Liver (tissue), 9 donors: ENCODE measurements around the gene TENT5C. TPM values are rescaled to one million over a fixed set of nuclear protein-coding genes. Genes with fewer than 3 reads are reported as not detected.

Experiments used
- DNase-seq: peaks from one replicate; pipeline ENCODE4 v3.0.0-alpha.2; 2017; ENCODE audit warnings: low spot score
- H3K27ac ChIP-seq, 2 donors: one replicate each; pipeline ENCODE4 v1.7.0; 2013; ENCODE audit warnings: inconsistent platforms in 2 of 2, low read length in 2 of 2, control low read depth in 1 of 2, low read depth in 1 of 2, mild to moderate bottlenecking in 1 of 2
- H3K27me3 ChIP-seq, 4 donors: one replicate each; pipeline versions ENCODE4 v1.6.1 to v1.7.0; 2013; ENCODE audit warnings: low read length in 3 of 4, inconsistent platforms in 1 of 4, mild to moderate bottlenecking in 1 of 4, moderate library complexity in 1 of 4; ENCODE audit not compliant: control insufficient read depth in 4 of 4, insufficient read depth in 4 of 4
- H3K36me3 ChIP-seq, 4 donors: one replicate each; pipeline versions ENCODE4 v1.6.1 to v1.7.0; 2013; ENCODE audit warnings: low read length in 3 of 4, mild to moderate bottlenecking in 3 of 4, low read depth in 1 of 4, moderate library complexity in 1 of 4; ENCODE audit not compliant: control insufficient read depth in 4 of 4, insufficient read depth in 3 of 4
- H3K4me1 ChIP-seq, 4 donors: one replicate each; pipeline versions ENCODE4 v1.6.1 to v1.7.0; 2013; ENCODE audit warnings: low read length in 3 of 4, mild to moderate bottlenecking in 3 of 4, moderate library complexity in 1 of 4; ENCODE audit not compliant: control insufficient read depth in 4 of 4, insufficient read depth in 4 of 4
- H3K4me3 ChIP-seq, 3 donors: one replicate each; pipeline versions ENCODE4 v1.6.1 to v1.7.0; 2013; ENCODE audit warnings: low read length in 3 of 3, control low read depth in 1 of 3, low read depth in 1 of 3, mild to moderate bottlenecking in 1 of 3
- H3K9ac ChIP-seq, 2 donors: one replicate each; pipeline ENCODE4 v1.7.0; 2013; ENCODE audit warnings: low read length in 2 of 2, mild to moderate bottlenecking in 2 of 2, moderate library complexity in 2 of 2, control low read depth in 1 of 2, low read depth in 1 of 2
- H3K9me3 ChIP-seq, 4 donors: one replicate each; pipeline versions ENCODE4 v1.6.1 to v1.7.0; 2013; ENCODE audit warnings: low read length in 3 of 4; ENCODE audit not compliant: control insufficient read depth in 4 of 4
- EGR1 ChIP-seq, 2 donors: IDR thresholded peaks; 2 replicates each; pipeline ENCODE4 v1.6.1; 2016 to 2018; ENCODE audit warnings: antibody characterized with exemption in 2 of 2, low read depth in 2 of 2
- FOXA1 ChIP-seq: IDR thresholded peaks from 2 replicates; pipeline ENCODE4 v1.6.1; 2016; ENCODE audit warnings: antibody characterized with exemption
- FOXA2 ChIP-seq: IDR thresholded peaks from 2 replicates; pipeline ENCODE4 v1.6.1; 2016; ENCODE audit warnings: antibody characterized with exemption
- GABPA ChIP-seq, 2 donors: IDR thresholded peaks in 1 of 2; conservative IDR thresholded peaks in 1 of 2; 2 replicates each; pipeline ENCODE4 v1.6.1; 2016; ENCODE audit warnings: antibody characterized with exemption in 2 of 2, mild to moderate bottlenecking in 1 of 2, moderate library complexity in 1 of 2
- HNF4A ChIP-seq, 2 donors: conservative IDR thresholded peaks; 2 replicates each; pipeline ENCODE4 v1.6.1; 2016; ENCODE audit warnings: antibody characterized with exemption in 2 of 2, mild to moderate bottlenecking in 2 of 2
- HNF4G ChIP-seq: IDR thresholded peaks from 2 replicates; pipeline ENCODE4 v1.6.1; 2016; ENCODE audit warnings: antibody characterized with exemption
- JUND ChIP-seq, 2 donors: IDR thresholded peaks; 2 replicates each; pipeline ENCODE4 v1.6.1; 2016; ENCODE audit warnings: antibody characterized with exemption in 2 of 2
- MAX ChIP-seq: IDR thresholded peaks from 2 replicates; pipeline ENCODE4 v1.6.1; 2016; ENCODE audit warnings: antibody characterized with exemption
- NR2F2 ChIP-seq: IDR thresholded peaks from 2 replicates; pipeline ENCODE4 v1.6.1; 2016; ENCODE audit warnings: antibody characterized with exemption
- RAD21 ChIP-seq, 2 donors: IDR thresholded peaks; 2 replicates each; pipeline ENCODE4 v1.6.1; 2016; ENCODE audit warnings: antibody characterized with exemption in 2 of 2, mild to moderate bottlenecking in 2 of 2
- RXRA ChIP-seq, 2 donors: IDR thresholded peaks; 2 replicates each; pipeline ENCODE4 v1.6.1; 2017 to 2018; ENCODE audit warnings: antibody characterized with exemption in 2 of 2, mild to moderate bottlenecking in 1 of 2
- SP1 ChIP-seq: IDR thresholded peaks from 2 replicates; pipeline ENCODE4 v1.6.1; 2018; ENCODE audit warnings: antibody characterized with exemption, mild to moderate bottlenecking
- TAF1 ChIP-seq: conservative IDR thresholded peaks from 2 replicates; pipeline ENCODE4 v1.6.1; 2016; ENCODE audit warnings: antibody characterized with exemption, mild to moderate bottlenecking
- YY1 ChIP-seq: IDR thresholded peaks from 2 replicates; pipeline ENCODE4 v1.6.1; 2016; ENCODE audit warnings: antibody characterized with exemption, mild to moderate bottlenecking
- WGBS: extraction: QIAGEN DNeasy Blood & Tissue Kit; methylation state at CpG from one replicate; pipeline ENCODE4 v1.1.7; 2013; 5-methylcytosine and 5-hydroxymethylcytosine counted together
- polyA plus RNA-seq, 2 donors: library from polyadenylated mRNA; stranded (reverse) in 1 of 2; unstranded in 1 of 2; fragments of 200-250 nt in 1 of 2; fragments of >200 nt in 1 of 2; fragmentation: Nextera tagmentation in 1 of 2; extraction: Ambion mirVana in 1 of 2; gene quantifications; one replicate each; pipeline versions ENCODE4 v1.2.1 to v1.2.3, GENCODE V29; 2013 to 2015
- total RNA-seq, 2 donors: library from RNA; depleted of rRNA; stranded (reverse); fragments of >200 nt; gene quantifications; one replicate each; pipeline ENCODE4 v1.2.3, GENCODE V29; 2014
- TF ChIP-seq, protein P1 (sequence below): fragments of 150-350 bp; IDR thresholded peaks from 2 replicates; pipeline ENCODE4 v1.5.1; 2017; ENCODE audit warnings: improper control_type of control experiment, low read depth, low read length; ENCODE audit not compliant: missing input control
- TF ChIP-seq, protein P2 (sequence below): IDR thresholded peaks from 2 replicates; pipeline ENCODE4 v1.6.1; 2016; ENCODE audit warnings: antibody characterized with exemption
- TF ChIP-seq, protein P3 (sequence below): IDR thresholded peaks from 2 replicates; pipeline ENCODE4 v1.6.1; 2016; ENCODE audit warnings: antibody characterized with exemption
- TF ChIP-seq, protein P4 (sequence below): IDR thresholded peaks from 2 replicates; pipeline ENCODE4 v1.6.1; 2016; ENCODE audit warnings: antibody characterized with exemption, mild to moderate bottlenecking
- donor health status: healthy.
- donor health status: healthy.
- donor health status: healthy.
- donor health status: healthy.
- donor health status: healthy.

Gene TENT5C
- total and polyA plus RNA-seq, 4 donors: 1.1 to 200 (median 4.8) TPM

DNA sequence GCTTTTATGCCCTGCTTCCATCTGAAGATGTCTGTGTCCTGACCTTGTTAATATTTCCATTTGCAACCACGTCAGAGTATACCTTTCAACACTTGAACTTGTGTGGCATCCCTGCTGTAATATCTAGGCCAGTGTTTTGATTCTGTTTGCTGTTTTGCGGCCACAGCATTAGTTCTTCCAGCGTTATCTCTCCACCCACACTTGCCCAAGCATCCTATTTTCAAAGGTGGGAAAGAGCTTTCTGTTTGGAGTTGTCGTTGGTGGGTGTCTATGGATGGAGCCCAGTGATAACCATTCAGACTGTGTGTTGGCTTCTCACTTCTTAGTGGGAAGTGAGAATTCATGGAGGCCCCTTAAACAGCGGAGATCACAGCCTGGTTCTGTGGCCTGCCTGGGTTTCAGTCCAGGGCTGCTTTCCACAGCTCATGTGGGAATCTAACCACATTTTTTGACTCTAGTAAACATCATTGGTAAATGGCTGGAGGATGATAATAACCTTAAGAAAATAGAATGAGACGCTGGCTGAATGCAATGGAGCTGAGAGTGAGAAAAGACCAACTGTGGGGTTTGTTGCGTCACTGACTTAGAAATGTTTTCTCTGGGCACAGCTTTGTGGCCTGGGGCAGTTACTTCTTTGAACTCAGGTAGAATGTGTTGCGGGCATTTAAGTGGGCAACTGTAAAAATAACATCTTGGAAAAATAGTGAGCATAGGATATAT is 7.6 kb downstream of the TENT5C start:
- Histone ChIP-seq H3K27ac (no peak overlapping the region), H3K36me3 (no peaks in the 10 kb centered on the region), H3K4me1 (peaks cover 0 to 6% (median 3%) of the 10 kb centered on the region in 4 donors), H3K9me3 (no peaks in the 10 kb centered on the region), H3K4me3 (no peak overlapping the region), H3K27me3 (no peaks in the 10 kb centered on the region), H3K9ac (no peak overlapping the region)
- no peak for DNase-seq
- no peak for TF ChIP-seq RAD21 (IDR thresholded peaks at IDR 0.05)
- no peak for TF ChIP-seq MAX
- TF ChIP-seq RXRA (IDR thresholded peaks at IDR 0.05): no peak
- no peak for TF ChIP-seq HNF4G
- no peak for TF ChIP-seq FOXA1
- no peak for TF ChIP-seq FOXA2
- TF ChIP-seq, protein P1, sequence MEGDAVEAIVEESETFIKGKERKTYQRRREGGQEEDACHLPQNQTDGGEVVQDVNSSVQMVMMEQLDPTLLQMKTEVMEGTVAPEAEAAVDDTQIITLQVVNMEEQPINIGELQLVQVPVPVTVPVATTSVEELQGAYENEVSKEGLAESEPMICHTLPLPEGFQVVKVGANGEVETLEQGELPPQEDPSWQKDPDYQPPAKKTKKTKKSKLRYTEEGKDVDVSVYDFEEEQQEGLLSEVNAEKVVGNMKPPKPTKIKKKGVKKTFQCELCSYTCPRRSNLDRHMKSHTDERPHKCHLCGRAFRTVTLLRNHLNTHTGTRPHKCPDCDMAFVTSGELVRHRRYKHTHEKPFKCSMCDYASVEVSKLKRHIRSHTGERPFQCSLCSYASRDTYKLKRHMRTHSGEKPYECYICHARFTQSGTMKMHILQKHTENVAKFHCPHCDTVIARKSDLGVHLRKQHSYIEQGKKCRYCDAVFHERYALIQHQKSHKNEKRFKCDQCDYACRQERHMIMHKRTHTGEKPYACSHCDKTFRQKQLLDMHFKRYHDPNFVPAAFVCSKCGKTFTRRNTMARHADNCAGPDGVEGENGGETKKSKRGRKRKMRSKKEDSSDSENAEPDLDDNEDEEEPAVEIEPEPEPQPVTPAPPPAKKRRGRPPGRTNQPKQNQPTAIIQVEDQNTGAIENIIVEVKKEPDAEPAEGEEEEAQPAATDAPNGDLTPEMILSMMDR: no peak
- TF ChIP-seq JUND (IDR thresholded peaks at IDR 0.05): no peak
- no peak for TF ChIP-seq SP1
- no peak for TF ChIP-seq EGR1 (IDR thresholded peaks at IDR 0.05; ENCODE audit: low read depth in 2 of 2)
- TF ChIP-seq, protein P2, sequence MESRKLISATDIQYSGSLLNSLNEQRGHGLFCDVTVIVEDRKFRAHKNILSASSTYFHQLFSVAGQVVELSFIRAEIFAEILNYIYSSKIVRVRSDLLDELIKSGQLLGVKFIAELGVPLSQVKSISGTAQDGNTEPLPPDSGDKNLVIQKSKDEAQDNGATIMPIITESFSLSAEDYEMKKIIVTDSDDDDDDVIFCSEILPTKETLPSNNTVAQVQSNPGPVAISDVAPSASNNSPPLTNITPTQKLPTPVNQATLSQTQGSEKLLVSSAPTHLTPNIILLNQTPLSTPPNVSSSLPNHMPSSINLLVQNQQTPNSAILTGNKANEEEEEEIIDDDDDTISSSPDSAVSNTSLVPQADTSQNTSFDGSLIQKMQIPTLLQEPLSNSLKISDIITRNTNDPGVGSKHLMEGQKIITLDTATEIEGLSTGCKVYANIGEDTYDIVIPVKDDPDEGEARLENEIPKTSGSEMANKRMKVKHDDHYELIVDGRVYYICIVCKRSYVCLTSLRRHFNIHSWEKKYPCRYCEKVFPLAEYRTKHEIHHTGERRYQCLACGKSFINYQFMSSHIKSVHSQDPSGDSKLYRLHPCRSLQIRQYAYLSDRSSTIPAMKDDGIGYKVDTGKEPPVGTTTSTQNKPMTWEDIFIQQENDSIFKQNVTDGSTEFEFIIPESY: no peak
- no peak for TF ChIP-seq HNF4A (conservative IDR thresholded peaks at IDR 0.05)
- TF ChIP-seq NR2F2: no peak
- TF ChIP-seq GABPA (IDR thresholded peaks at IDR 0.05 in 1 of 2, conservative IDR thresholded peaks at IDR 0.05 in 1 of 2): no peak
- TF ChIP-seq, protein P3, sequence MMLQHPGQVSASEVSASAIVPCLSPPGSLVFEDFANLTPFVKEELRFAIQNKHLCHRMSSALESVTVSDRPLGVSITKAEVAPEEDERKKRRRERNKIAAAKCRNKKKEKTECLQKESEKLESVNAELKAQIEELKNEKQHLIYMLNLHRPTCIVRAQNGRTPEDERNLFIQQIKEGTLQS: no peak
- no peak for TF ChIP-seq TAF1
- TF ChIP-seq, protein P4, sequence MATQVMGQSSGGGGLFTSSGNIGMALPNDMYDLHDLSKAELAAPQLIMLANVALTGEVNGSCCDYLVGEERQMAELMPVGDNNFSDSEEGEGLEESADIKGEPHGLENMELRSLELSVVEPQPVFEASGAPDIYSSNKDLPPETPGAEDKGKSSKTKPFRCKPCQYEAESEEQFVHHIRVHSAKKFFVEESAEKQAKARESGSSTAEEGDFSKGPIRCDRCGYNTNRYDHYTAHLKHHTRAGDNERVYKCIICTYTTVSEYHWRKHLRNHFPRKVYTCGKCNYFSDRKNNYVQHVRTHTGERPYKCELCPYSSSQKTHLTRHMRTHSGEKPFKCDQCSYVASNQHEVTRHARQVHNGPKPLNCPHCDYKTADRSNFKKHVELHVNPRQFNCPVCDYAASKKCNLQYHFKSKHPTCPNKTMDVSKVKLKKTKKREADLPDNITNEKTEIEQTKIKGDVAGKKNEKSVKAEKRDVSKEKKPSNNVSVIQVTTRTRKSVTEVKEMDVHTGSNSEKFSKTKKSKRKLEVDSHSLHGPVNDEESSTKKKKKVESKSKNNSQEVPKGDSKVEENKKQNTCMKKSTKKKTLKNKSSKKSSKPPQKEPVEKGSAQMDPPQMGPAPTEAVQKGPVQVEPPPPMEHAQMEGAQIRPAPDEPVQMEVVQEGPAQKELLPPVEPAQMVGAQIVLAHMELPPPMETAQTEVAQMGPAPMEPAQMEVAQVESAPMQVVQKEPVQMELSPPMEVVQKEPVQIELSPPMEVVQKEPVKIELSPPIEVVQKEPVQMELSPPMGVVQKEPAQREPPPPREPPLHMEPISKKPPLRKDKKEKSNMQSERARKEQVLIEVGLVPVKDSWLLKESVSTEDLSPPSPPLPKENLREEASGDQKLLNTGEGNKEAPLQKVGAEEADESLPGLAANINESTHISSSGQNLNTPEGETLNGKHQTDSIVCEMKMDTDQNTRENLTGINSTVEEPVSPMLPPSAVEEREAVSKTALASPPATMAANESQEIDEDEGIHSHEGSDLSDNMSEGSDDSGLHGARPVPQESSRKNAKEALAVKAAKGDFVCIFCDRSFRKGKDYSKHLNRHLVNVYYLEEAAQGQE: no peak
- no peak for TF ChIP-seq YY1
- 84% methylated on average over 8 of the region's 8 CpGs for WGBS
